NCI-H146 (cell line): ENCODE measurements around the gene LMO7.
A peak's percentile ranks its signal among the peaks of the same experiment; 100 is the strongest.

Experiments
- DNase-seq: peaks from one replicate; lab custom pipeline; 2025; lab: John Stamatoyannopoulos, UW

The LMO7 gene

DNA sequence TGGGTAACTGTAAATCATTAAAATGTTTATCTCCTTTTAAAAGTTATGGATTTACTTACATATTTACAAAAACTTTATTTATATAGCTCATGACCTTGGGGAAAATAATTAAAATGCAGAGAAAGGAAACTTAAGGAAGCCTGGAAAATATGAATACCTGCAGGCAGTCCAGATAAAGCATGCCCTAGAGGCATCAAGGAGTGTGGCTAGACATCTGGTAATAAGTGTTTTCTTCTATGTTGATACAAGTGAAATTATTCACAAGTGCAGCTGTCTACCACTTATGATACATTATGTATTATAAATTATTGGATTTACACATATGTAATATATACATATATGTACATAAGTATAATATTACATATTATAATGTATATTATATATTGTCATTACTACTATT, 207.9 kb downstream of the LMO7 start:
- no peak for DNase-seq

DNA sequence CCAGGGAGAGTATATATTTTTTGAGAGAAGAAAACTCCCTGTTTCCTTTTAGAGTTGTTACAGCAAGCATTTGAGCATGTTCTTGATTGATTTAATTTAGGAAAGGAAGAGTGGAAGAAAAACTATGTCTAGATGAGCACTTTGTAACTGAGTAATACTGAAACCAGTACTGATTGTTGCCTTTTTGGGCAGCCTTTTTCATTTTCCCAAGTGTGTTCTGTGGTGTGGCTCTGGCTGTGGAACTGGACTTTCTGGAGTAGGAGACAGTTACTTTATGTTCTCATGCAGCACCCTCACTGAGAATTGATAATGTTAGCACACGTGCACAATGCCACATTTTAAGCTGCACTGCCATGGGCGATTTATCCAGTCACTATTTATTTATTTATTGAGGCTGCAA, 211.5 kb downstream of the LMO7 start:
- DNase-seq = no peak

DNA sequence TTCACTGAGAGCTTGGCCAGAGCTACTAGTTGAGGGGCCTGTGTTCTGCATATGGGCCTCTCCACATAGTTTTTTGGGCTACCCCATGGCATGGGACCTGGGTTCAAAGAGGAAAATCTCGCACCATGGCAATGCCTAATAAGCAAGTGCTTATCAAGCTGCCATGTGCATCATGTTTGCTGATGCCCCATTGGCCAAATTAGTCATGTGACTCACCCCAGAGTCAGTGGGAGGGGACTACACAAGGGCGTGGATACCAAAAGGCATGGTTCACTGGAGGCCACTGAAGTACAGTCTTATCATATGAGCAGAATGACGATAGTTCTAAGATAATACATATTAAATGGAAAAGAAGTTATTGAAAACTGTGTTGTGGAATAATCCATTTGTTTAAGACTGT, 214.8 kb downstream of the LMO7 start:
- no peak for DNase-seq

DNA sequence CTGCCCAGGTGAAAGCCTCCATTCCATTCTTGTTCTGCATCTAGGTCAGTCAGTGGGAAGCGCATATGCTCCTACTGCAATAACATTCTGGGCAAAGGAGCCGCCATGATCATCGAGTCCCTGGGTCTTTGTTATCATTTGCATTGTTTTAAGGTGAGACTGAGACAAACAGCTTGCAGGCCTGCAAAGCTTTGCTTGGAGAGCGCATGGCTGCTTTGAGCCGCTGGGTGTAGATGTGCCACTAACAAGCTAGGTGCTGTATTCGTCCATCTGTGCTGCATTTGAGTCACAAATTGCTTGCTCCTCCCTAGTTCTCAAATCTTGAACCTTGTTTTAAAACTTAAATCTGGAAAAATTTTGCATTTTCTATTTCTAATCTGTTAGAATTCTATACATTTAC, 219.1 kb downstream of the LMO7 start:
- DNase-seq = no peak

DNA sequence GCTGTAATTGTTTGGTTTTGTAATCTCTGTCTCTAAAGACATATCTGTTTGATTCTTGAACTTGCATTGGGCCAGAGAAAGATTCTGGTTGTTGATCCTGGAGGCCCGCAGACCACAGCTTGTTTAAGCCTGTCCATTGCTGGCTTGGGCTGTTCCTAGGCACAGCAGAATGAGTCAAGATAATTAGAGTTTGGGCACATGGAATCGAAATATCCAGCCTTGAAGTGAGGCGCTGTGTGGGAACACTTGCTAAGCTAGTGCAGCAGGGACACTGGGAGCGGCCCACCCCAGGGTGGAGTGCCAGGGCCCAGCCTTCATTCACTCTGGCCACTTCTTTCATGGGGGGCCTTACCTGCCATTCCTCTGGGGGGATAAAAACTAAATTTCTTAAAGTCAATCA, 219.7 kb downstream of the LMO7 start:
- DNase-seq = no peak

DNA sequence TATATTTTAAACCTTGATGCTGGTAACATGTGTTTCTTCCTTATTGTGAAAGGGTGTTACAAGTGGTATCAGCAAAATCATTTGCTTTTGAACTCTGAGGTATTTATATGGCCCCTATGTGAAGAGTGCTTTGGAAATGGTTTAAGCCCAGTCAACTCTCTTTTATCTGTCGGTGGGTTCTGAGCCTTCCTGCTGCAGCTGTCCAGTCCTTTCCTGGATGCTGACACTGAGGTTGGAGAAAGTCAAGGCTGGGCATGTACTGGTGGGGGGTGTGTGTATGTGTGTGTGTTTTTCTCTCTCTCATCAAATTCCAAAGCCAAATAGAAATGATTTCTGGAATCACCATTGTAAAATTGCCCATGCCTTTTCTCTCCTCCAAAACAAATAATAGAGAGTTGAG, 221.2 kb downstream of the LMO7 start:
- no peak for DNase-seq

DNA sequence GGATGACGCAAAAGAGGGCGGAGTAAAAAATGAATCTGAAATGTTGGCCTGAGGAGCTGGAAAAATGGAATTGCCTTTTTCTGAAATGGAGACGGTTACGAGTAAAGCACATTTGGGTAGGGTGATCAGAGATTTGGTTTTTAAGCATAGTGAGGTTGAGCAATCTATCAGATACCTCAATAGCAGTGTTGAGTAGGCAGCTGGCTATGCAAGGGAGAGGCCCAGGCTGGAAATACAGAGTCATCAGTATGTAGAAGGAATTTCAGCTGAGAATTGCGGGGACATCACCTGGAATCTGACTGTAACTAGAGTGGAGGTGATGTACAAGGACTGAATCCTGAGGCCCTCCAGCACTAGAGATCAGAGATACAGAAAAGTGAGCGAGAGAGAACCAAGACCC, 224.8 kb downstream of the LMO7 start:
- no peak for DNase-seq

DNA sequence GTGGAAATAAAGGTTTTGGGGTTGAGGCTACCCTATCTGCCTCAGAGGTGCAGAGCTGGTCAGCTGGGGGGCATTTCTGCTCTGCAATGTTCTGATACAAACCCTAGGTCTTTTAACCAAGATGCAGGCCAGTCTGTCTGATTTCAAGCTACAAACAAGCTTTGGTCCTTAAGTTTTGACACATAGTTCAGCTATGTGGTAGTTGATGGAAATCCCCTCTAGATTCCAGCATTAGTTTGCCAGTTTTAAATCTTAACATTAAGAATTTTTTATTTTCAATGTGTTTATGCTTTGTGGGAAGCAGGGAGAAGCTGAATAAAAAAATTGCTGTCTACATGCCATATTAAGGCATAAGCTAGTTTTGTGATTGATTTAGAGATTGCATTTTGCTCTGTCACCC, 225.7 kb downstream of the LMO7 start:
- no peak for DNase-seq

DNA sequence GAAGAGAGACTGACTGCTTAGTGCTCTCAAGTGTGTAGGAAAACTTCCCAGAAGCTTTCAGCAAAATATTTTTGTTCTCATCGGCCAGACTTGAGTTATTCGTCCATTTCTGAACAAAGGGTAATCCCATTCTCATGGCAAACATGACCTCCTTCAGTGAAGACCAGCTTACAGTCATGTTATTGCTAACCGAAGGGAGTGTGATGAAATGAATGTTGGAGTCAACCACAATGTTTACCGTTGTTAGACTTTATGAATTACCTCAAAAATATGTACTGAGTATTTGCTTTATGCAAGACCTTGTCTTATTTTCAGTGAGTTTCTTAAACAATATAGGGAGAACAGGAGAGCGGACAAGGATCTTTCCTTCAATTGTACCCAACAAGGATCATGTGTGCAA, 228.6 kb downstream of the LMO7 start:
- DNase-seq = no peak

DNA sequence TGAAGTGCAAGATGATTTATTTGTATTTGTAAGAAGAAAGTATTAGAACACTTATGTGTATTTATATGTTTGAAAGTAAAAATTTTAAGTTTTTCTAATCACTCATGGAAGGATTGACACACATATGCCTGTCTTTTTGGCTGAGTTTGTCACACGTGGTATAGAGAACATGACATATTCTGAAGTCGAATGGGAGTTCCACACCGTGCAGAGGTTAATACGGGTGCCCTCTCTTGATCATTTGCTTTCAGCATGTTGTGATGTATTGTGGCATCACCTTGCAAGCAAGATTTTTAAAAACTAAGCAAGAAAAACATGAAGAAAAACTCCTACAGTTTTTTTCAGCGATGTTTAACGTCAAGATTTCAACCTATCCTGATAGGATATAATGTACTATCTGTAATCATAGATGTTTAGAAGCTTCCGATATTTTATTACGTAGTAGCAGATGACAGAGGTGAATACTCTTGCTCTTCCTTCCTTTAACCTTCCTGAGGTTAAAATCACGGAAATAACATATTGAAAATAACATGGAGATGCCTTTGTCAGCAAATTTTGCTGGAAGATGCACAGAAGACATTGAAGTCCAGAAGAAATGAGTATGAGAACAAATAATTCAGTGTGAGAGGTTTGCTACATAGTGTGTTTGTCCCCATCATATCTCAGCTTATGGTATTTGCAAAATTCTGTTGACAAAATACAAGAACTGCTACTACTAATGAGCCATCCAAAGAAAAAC, 231.4 kb downstream of the LMO7 start:
- DNase-seq = no peak

DNA sequence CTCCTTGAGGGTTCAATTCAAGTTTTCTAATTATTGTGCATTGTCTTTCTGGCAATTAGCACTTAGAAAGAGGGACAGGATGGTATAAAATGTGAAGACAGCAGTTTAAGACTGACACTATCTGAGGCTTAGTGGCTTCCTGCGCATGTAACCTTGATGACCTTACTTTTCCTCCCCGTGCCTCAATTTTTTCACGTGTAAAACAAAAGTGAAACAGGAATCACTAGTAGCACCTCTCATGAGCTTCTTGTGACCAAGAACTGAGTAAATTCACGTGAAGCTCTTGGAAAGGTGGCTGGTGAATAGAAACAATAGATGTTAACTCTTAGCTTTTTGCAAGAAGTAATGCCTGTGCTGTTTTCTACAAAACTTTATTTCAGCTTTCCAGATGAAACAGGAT, 233.9 kb downstream of the LMO7 start:
- DNase-seq = no peak

DNA sequence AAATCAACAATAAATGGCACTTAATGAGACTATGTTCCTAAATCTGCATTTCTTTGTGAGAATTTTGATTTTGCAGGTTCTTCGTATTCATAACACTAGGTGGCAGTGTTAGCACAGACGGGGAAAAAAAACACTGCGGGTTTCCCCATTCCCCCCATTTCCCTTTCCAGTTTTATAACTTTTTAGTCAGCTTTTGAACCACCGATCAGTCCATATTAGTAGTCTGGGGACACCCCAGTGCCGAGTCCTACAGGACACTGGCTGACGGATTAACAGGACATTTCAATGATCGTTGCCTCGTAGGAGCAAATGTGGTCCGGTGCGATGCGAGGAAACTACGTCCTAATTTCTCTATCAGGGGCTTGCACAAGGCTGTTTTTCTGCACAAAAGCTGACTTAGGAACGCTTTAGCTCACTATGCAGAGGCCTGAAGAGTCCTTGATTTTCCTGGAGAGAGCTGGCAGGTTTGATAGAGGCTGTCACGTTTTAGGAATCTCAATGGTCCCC, 234.3 kb downstream of the LMO7 start:
- peak; percentile 37 for DNase-seq

DNA sequence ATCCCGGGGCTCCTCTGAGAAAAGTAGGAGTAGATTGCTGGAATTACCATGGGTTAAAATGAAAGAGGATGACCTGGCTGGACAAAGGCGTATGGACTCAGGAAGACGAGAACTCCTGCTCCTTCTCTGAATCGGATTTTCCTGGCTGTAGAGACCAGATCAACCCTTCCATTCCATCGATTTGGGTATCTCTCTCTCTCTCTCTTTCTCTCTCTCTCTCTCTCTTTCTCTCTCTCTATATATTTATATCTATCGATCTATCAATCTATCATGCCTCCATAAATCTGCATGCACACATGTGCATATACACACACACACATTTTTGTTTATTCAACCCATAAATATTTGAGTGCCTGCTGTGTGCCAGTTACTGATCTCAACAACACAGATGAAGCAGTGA, 234.9 kb downstream of the LMO7 start:
- DNase-seq = peak; percentile 31

DNA sequence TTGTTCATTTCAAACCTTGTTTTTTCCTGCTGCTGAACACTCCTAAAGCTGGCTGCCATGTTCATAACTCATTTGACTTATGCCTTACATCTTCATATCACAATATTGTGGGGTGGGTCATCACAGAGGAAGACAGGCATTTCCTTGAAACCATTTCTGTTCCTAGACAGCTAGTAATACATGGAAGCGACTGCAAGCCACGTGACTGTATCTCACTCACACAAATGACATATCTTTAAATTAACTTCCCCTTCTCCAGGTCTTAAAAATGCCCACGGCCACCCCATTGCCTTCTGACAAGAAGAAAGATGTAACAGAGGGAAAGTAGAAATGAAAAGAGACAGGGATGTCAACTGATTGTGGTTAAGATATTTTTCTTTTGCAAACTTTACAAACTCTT, 236.8 kb downstream of the LMO7 start:
- no peak for DNase-seq

DNA sequence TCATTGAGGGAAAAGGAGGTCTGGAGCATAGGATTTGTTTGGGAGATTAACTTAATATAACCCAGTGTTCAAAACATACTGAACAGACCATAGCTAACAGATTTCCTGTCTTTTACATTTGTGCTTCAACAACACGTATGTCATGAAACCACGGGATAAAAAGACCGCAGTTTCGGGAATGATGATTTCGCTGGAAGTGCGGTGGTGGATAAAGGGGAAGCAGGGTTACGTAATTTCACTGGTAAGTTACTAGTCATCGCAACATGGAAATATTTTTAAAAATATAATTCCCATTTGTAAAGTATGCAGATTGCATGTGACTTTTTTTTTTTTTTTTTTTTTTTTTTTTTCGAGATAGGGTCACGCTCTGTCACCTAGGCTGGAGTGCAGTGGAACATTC, 237.4 kb downstream of the LMO7 start:
- no peak for DNase-seq

DNA sequence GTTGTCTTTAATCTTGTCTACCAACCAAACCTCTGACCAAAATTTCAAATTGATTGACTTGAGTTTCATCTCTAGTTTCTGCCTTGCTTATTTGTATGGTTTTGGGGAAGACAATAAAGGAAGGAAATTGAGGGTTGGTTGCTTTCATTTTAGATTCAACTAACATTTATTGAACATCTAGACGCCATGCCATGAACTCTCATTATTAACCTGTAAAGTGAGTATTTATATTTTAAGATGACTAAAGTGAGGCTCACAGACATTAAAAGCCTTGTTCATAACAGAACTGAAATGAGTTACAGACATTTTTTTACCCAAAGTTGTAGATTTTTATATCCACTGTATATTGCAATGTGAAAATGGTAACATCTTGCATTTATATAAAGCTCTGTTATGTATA, 239.3 kb downstream of the LMO7 start:
- DNase-seq = no peak

DNA sequence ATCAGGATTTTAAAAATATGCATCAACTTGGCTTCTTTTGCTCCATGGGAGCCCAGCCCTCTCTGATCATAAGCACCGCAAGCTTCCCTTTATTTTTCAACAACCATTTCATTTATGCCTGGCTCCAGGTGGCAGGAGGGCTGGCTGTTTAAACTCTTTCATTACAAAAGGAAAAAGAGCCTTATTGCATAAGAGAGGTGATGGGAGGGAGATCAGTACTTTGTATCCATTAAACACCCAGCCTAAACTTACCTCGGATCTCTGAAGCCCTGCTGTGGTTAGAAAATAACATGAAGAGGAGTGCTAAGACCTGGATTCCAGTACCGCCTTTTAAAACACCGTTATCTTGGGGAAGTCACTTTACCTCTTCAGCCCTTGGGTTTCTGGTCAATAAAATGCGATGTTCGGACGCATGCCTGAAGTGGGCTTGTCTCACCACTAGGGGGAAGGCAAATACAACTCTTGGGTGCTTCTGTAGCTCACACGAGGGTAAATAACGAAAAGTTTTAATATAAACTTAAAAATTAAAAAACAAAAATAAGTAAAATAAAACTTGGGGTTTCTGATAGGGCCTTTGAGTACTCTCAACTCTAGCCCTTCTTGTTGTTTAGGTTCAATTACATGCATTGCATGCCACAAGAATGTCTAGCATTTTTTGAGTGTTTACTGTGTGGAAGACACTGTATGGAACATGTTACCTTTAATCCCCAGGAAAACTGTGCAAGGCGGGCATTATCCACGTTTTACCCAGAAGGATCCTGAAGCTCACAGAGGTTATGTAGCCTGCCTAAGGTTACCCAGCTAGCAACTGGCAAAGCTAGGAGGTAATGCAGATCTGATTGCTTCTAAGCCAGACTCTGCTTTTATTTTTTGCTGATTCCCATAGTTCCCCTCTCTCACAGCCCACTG, 240.3 kb downstream of the LMO7 start:
- peak; percentile 62 for DNase-seq

DNA sequence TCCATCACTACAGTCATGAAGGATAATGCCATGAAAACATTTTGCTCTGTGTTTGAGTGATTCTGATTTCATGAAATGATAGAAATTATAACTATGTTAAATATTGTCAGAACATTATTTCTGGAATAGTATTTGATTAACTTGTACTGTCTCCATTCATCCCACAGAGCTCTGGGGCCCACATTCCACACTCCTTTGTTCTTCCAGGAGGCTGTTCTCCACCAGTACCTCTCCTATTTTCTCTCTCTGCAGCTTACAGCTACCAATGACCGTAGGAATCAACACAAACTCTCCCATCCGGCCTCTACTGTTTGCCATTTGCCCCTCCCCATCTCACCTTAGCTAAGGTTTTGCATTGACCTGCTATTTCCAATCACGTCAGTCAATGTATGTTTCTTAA, 240.9 kb downstream of the LMO7 start:
- no peak for DNase-seq

DNA sequence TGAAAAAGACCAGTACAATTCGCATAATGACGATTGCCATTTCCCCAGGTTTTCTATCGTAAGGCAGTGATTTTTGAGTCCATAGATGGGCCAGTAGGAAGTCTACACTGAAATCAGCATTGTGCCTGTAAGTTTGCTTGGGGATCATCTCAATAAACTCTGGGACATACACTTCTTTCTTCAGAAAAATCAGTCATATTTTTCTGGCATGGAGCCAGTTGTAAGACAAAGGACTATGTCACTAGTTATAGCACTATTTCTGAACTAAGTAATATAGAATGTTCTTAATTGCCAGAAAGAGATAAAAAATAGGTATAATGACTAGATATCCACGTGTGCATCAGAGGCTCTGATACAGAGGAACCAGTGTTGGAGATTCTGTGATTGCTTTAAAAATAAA, 243.5 kb downstream of the LMO7 start:
- DNase-seq = no peak

DNA sequence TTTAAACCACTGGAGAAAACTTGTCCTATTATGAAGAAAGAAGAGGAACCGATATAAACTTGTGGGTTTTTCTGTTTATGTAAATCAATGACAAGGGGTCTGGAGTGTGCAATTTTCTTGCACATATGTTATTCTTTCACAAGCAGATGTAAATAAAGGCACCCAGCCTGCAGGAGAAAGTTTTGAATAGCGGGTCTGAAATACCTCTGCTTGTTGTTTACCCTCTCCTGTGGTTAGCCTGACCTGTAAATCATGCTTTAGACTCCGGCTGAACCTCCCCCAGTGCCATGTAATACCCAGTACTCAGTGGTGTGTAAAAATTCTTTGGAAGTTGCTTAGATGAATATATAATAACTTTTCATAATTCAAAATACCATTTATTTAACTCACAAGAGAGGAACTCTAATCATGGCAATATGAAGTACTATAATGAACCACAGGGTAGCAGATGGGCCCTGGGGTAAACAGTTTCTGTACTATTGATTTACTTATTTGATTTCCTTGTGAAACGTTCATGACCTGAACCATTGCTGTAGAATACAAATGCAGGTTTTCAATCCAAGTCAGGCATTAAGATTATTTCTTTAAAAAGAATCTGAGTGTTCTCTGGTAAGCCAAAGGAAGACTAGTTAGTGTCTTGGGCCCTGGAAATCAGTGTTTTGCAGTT, 245.1 kb downstream of the LMO7 start:
- DNase-seq = no peak

DNA sequence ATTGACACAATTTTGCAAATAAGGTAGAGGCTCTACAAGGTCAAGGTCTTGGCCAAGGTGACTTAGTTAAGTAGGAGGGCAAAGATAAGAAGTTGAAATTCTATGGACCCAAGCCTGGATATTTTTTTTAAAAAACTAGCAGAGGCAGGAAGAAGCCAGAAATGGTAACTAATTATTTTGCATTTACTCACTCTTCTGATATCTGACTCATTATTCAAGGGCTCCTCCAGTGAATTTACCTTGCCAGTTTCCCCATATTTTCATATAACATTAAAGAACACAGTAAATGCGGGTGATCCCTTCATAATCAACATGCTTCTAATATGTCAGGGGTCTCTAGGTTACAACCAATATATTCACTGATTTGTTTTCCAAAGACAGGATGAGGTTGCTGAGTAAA, 246.1 kb downstream of the LMO7 start:
- no peak for DNase-seq

DNA sequence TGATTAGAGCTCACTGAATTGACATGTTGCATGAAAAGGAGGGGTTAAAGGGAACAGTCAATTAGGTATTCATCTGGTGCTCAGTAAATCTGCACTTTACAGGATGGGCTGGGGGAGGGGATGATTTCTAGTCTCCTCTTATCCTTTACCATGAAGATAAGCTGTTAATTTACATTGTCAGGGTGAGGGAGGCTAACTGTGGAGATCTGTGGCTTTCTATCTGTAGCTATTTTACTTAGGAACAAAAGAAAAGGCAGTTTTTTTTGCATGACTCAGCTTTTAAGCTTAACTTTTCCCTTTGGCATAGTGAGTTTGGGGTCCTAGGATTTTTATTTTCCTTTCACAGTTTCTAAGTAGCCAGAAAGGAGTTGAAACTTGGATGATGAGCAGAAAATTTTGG, 253.3 kb downstream of the LMO7 start:
- no peak for DNase-seq

DNA sequence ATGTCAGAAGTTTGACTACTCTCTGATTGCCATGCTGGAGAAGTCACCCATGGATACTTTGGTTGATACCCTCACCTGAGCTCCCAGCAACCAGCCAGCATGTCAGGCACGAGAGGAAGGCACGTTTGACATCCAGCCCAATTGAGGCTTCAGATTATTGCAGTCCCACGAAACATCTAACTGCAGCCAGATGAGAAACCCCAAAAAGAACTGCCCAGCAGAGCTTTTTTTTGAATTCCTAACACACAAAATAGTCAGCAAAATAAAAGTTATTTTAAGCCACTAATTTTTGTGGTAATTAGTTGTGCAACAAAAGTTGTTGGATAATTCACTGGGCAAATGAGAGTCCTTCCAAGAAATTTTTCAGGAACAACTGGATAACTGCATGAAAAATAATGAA, 259.0 kb downstream of the LMO7 start:
- DNase-seq = no peak
